Measurements from ENCODE around the gene OR10G8. TPM values are rescaled to one million over a fixed set of nuclear protein-coding genes. Genes with fewer than 3 reads are reported as not detected.

OR10G8 gene
- total RNA-seq, 1 donor from 2014 or later = not detected

Other genes starting within 250 kb of the OR10G8 start
- not detected in 2 replicates for gene OR6M1, start 220.4 kb upstream of the OR10G8 start, total RNA-seq
- gene TMEM225, start 141.1 kb upstream of the OR10G8 start, total RNA-seq = not detected in 2 replicates
- gene OR8D4, start 124.6 kb upstream of the OR10G8 start, total RNA-seq = not detected in 2 replicates
- not detected in 2 replicates for gene OR4D5, start 87.2 kb upstream of the OR10G8 start, total RNA-seq
- not detected in 2 replicates for gene OR6T1, start 83.0 kb upstream of the OR10G8 start, total RNA-seq
- gene OR10S1, start 49.0 kb upstream of the OR10G8 start, total RNA-seq = not detected in 2 replicates
- not detected in 2 replicates for gene OR10G6, start 31.6 kb upstream of the OR10G8 start, total RNA-seq
- not detected in 2 replicates for gene OR10G4, start 13.8 kb upstream of the OR10G8 start, total RNA-seq
- gene OR10G9, start 3.8 kb upstream of the OR10G8 start, total RNA-seq = not detected in 2 replicates
- gene OR10G7, start 14.5 kb downstream of the OR10G8 start, total RNA-seq = not detected in 2 replicates
- 6.5 and 6.8 TPM in 2 replicates for gene VWA5A, start 88.7 kb downstream of the OR10G8 start, total RNA-seq
- not detected in 2 replicates for gene OR10D3, start 156.5 kb downstream of the OR10G8 start, total RNA-seq
- not detected in 2 replicates for gene OR8G1, start 214.3 kb downstream of the OR10G8 start, total RNA-seq
- not detected in 2 replicates for gene OR8G5, start 229.6 kb downstream of the OR10G8 start, total RNA-seq

Data from activated CD4-positive, alpha-beta T cell treated with anti-CD3 and anti-CD28 coated beads, Interleukin-2, amount 10 ng/mL, durations not matched to agents 24 days and 14 days (primary cell).